GM11168 (cell line): Measurements from ENCODE around the gene HLA-DPB1.

Experiments
- in situ Hi-C: fragments of 300-500 bp; cut with MboI; formaldehyde crosslinking; loops from one replicate; pipeline ENCODE4 v1.12.0; 2022; ENCODE audit warnings: low sequenced_read_pairs; ENCODE audit not compliant: unreplicated experiment

HLA-DPB1 gene

DNA sequence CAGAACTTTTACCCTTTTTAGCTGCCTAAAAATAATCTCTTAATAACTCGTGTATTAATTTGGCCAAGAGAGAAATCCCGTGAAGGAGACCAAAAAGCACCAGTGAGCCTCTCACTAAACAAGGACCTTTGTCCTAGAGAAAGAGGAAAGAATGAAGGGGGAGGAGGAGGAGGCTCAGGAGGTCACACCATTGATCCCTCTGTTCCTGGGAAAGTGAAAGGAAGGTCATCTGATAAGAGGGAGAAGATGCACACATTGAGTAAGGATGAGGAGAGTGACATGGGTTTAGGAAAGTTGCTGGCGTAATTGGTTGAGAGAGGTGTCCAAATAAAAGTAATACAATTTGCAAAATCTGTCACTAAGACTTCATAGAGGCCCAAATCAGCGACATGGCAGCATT, 49.2 kb downstream of the HLA-DPB1 start:
- in situ Hi-C loops, result no loop called here

DNA sequence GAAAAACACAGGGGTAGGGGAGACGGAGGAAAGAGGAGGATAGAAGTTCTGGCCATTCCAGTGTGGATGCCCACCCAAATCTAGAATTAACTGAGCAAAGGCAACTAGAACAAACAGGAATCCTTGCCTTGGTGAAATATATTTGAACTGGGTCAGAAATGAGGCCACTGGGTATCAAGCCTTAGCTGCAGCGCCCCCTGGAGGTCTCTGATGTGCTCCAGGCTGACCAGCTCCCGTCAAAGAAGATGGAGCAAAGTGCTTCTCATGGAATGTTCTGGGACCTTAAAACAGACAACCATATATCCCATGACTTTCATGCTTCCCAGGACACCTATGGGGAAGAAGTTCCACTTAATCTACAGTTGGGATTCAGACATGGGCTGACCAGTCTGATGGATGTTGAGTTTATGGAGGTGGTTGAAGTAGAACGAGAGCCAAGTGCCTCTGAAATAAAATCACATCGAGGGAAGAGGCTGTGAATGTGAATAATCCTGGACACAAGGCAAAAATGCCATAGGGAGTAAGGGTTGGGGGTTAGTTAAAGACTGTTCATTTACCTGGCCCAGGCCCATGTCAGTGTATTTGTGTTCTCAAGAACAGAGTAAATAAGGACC, 50.4 kb downstream of the HLA-DPB1 start:
- in situ Hi-C loops, result no loop called here

DNA sequence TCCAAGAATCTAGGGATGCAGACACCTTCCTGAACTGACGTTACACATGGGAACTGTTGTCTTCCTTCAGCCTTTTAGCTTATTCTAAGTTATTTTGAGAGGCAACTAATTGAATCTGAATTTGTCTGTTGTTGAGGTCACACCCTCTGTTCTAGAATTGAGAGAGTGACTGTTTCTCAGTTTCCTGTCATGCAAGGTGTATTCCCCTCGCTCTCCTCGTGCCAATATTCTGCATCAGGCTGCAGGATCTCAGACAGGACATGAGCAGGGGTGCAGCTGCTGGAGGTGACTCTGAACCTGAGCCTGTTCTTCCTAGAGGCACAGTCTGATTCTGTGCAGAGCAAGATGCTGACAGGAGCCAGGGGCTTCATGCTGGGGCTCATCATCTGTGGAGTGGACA, 52.5 kb downstream of the HLA-DPB1 start:
- in situ Hi-C loops, result no loop called here

DNA sequence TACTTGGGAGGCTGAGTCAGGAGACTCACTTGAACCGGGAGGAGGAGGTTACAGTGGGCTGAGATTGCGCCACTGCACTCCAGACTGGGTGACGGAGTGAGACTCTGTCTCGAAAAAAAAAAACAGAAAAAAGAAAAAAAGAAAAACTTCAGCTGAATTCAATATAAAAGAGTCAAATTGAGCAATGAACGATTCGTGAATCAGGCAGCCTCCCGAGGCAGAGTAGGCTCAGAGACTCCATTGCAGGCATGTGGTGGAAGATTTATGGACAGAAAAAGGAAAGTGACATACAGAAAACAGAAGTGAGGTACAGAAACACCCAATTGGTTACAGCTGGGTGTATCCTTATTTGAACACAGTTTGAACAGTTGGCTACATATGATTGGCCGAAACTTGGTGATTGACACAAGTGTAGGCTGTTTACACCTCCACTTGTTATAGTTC, 56.3 kb downstream of the HLA-DPB1 start:
- in situ Hi-C loops, result no loop called here

DNA sequence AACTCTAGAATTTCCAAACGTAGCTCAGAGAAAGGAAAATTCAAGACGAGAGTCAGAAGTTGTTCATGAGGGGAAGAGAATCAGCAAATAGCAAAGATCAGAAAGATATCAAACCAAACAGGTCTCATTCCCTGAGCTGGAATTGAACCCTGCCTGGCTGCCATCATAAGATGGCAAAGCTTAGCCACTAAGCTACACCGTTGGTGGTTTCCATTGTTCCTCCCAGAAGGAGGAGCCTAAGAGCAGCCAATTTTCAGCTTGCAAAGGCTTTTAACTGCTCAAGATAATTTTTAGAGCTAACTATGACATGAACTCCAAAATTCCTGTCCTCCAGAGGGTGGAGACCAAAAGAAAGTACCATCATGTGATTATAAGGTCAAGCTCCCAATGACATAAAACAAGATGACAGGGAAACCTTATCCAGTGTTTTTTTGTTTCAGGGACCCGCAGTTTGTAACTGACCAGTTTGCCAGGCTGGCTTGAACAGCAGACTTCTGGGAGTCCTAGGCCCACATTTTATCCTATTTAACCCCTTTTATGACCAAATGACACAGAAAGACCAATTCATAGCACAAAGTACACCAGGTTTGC, 60.6 kb downstream of the HLA-DPB1 start:
- in situ Hi-C loops, result no loop called here
